Measurements from ENCODE around the gene WDR27. TPM values are rescaled to one million over a fixed set of nuclear protein-coding genes. Genes with fewer than 3 reads are reported as not detected.

The WDR27 gene
- total and polyA plus RNA-seq, 11 donors = 2.2 to 12.3 (median 5.7) TPM

- no peaks in the 10 kb centered on the region for H3K27me3 ChIP-seq
- no peaks in the 10 kb centered on the region for H3K36me3 ChIP-seq
- TF ChIP-seq CTCF (IDR thresholded peaks at IDR 0.05) (no peak), POLR2A (IDR thresholded peaks at IDR 0.05) (no peak)
- WGBS, 4 donors = 97 to 98% (median 98%) methylated on average over 6 of the region's 6 CpGs
- no peak overlapping the region for H3K27ac ChIP-seq
- H3K4me3 ChIP-seq = no peak overlapping the region
- H3K4me1 ChIP-seq = peaks cover 0 to 4% (median 0%) of the 10 kb centered on the region in 12 donors
- intact Hi-C loops (cut with DNase I) = no loop called here
- no peak for ATAC-seq
- DNase-seq = no peak
- peaks cover 0 to 37% (median 8%) of the 10 kb centered on the region in 12 donors for H3K9me3 ChIP-seq
Observed at GRCh38 chr6:169533301-169534038, 168.4 kb downstream of the WDR27 start.

- ATAC-seq (no peak), DNase-seq (no peak)
- H3K9me3 ChIP-seq = peaks cover 0 to 25% (median 8%) of the 10 kb centered on the region in 12 donors
- peak overlapping the region in 1 of 12 donors; percentile 55 for H3K27ac ChIP-seq
- H3K4me3 ChIP-seq = no peak overlapping the region
- TF ChIP-seq CTCF (IDR thresholded peaks at IDR 0.05) = no peak
- TF ChIP-seq POLR2A (IDR thresholded peaks at IDR 0.05) = no peak
- 86 to 100% (median 89%) methylated on average over 1 of the region's 1 CpG for WGBS, 4 donors
- peaks cover 0 to 4% (median 0%) of the 10 kb centered on the region in 12 donors for H3K4me1 ChIP-seq
- no peaks in the 10 kb centered on the region for H3K36me3 ChIP-seq
- intact Hi-C loops (cut with DNase I) = no loop called here
- no peaks in the 10 kb centered on the region for H3K27me3 ChIP-seq
Observed at GRCh38 chr6:169530752-169531123, 171.1 kb downstream of the WDR27 start.

- intact Hi-C loops (cut with DNase I) = loop anchor here in 2 of 10 donors (10.0 kb wide), 2 partner anchors 575 to 635 kb away; no protein-coding TSS in a partner anchor
- 79 to 87% (median 83%) methylated on average over 13 of the region's 13 CpGs for WGBS, 4 donors
- peak; percentile 41 to 71 (median 50) for ATAC-seq
Observed at GRCh38 chr6:169529931-169530751, 171.7 kb downstream of the WDR27 start.

More at GRCh38 chr6:169529931-169530751, 171.7 kb downstream of the WDR27 start:
- Histone ChIP-seq H3K27me3 (no peaks in the 10 kb centered on the region), H3K36me3 (no peaks in the 10 kb centered on the region), H3K9me3 (peaks cover 0 to 20% (median 7%) of the 10 kb centered on the region in 12 donors), H3K4me1 (peaks cover 0 to 4% (median 0%) of the 10 kb centered on the region in 12 donors), H3K27ac (peak overlapping the region in 2 of 12 donors; percentile 2 to 43), H3K4me3 (no peak overlapping the region)
- TF ChIP-seq CTCF (IDR thresholded peaks at IDR 0.05) = no peak
- TF ChIP-seq POLR2A (IDR thresholded peaks at IDR 0.05) = no peak
- DNase-seq = peak in 1 of 5 donors; percentile 21

Measured in heart left ventricle (tissue), 16 donors.